Umbilical cord (tissue), 2 donors: ENCODE measurements around the gene CTBP1. TPM values are rescaled to one million over a fixed set of nuclear protein-coding genes. Genes with fewer than 3 reads are reported as not detected.

ENCODE experiments used
- DNase-seq: peaks from one replicate; pipeline ENCODE4 v3.0.0-alpha.2; 2015; ENCODE audit warnings: low spot score
- total RNA-seq: library from RNA; depleted of rRNA; stranded (reverse); fragments of >200 nt; gene quantifications from one replicate; pipeline ENCODE4 v1.2.3, GENCODE V29; 2014; ENCODE audit warnings: low replicate concordance; ENCODE audit not compliant: insufficient read depth

CTBP1 gene
- total RNA-seq, 1 donor from 2014 or later: 193 TPM

DNA sequence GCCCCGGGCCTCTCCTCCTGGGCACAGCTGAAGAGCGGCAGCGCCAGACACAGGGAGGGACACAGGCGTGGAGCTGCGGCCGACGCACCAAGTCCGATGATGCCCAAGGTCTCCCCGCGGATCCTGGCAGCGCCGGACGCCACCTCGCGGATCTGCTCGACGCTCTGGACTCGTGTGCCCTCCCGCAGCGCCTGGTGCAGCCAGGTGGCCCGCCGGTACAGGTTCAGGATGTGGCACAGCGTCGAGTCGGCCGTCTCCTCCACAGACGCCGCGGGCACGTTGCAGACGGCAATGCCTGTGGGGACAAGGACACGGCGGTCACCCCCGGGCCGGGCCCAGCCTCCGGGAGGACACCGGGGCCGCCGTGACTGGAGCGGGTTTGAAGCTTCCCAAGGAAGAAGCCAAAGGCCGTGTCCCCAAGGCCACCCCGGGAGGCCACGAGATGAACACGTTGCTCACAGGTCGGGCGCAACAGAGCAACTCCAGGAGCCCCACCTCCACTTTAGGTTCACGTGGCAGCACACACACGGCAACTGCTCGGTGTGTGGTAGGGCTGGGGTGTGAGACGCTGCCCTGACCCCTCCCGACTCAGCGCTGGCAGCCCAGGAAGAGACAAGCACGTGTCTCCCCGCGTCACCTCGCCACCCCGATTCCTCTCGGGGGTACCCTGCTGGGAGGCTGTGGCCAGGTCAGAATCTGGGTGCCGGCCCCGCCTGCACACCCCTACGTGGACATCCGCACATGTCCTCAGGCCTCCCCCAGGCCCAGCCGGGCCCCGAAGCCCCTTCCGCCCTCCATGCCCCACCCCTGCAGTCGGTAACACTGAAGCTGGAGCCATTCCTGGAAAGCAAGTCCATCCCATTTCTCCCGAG is 23.4 kb downstream of the CTBP1 start:
- DNase-seq: no peak

DNA sequence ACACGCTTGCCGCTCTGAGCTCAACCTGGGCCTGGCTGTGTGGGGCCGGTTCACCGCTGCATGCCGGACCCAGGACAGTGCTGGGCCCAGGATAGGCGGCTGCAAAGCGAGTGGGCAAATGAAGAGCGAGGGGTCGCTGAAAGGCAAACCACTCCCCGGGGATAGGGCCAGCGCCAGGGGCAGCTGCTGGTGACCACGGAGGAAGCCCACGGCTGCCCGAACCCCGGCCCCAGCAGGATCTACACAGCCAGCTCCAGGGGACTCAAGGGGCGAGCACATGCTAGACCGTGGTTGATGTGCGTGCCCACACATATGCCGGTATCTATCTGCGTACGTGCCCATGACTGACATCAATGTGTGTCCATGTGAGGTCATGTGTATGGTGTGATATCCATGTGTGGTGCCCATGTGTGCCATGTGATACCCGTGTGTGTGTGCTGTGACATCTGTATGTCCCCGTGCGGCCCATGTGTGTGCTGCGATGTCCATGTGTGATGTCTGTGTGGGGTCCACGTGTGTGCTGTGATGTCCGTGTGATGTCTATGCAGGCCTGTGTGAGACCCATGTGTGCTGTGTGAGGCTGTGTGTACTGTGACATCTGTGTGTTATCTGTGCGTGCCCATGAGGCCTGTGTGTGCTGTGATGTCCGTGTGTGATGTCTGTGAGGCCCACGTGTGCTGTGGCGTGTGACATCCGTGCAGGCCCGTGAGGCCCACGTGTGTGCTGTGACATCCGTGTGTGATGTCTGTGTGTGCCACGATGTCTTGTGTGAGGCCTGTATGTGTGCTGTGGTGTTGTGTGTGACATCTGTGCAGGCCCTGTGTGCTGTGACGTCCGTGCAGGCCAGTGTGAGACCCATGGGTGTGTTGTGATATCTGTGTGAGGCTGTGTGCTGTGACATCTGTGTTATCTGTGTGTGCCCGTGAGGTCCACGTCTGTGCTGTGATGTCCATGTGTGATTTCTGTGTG is 24.8 kb downstream of the CTBP1 start:
- DNase-seq: no peak

DNA sequence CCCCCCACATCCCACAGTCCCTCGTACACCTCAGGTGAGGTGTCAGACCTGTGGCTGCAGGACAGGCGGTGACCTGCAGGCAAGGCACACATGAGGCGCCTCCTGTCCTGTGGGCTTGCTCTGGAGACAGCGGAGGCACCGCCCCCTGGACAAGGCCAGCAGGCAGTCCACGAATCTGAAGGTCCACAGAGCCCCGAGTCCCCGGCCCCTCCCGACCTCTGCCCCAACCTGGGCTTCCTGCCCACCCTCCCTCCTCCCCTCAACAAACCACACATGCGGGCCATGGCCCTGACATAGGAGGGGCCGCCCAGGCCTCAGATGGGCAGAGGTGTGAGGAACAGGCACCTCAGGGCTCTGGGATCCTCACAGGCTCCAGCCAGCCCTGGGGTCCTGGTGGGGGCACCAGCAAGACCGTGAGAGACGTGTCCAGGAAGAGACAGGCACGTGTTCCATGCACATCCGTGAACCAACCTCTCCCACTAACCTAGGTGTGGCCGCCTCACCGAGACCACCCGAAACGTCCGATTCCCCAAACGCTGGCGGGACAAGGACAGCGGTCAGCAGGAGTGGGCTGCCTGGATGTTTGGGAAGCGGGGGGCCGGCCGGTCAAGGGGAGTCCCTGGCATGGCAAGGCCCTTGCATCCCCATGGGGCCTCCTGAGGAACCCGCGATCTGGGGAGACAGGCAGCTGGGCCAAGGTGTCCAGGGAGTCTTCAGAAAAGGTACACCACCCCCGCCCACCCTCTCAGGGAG is 25.8 kb downstream of the CTBP1 start:
- no peak for DNase-seq

DNA sequence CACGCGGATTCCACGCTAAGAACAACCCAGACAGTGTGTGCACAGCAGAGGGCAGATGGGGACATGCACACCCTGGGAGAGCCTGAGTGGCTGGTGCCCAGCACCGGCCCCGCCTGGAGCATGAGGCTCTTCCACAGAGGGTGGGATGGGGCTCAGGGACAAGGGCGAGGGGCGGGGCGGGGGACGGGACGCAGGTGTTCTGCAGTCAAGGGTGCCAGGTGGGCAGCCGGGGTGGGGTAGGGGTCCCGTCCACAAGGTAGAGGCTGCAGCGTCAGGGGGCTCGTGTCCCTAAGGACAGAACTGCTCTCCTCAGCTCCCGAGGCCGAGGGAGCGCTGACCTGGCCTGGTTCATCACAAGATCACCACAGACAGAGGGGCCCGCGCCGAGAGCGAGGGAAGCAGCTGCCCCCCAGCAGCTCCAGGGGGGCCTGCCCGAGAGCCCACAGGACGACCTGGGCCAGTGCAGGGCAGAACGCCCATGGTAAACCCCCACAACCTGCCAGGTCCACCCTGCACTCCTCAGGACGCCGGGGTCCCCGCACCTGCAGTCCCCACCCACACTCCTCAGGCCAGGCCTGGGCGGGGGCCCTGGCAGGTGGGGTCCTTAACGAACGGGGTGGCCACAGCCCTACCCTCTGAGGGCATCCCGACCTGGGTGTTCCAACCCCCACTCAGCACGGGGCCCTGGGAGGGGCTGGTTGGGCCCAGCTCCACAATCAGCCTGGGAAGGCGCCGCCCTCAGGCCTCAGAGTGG is 26.7 kb downstream of the CTBP1 start:
- DNase-seq: no peak

DNA sequence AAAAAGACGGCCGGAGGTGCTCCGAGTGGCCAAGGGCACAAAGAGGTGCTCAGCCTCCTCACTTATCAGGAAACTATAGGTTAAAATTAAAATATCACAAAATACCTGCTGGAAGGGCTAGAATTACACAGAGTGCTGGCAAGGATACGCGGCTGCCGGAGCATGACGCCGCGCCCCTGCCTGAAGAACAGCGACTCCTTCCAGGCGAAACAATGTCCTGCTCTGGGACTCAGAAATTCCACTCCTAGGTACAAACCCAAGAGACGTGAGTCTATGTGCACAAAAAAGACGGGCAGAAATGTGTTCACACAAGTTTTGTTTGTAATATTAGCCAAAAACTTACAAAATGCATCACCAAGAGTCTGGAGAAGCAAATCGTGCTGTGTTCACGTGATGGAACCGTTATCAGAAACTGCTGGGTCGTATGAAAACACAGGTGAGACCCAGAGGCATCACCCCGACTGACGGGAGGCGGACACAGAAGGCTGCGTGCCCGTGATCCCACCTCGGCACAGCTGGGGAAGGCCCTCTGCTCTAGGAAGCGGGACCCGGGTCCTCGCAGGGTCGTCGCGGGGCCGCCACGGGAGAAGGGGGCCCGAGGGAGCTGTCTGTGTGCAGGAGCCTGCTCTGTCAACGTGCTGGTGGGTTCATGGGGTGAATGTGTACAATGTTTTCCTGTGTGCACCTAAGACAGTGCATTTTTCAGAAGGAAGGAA is 27.6 kb downstream of the CTBP1 start:
- no peak for DNase-seq

DNA sequence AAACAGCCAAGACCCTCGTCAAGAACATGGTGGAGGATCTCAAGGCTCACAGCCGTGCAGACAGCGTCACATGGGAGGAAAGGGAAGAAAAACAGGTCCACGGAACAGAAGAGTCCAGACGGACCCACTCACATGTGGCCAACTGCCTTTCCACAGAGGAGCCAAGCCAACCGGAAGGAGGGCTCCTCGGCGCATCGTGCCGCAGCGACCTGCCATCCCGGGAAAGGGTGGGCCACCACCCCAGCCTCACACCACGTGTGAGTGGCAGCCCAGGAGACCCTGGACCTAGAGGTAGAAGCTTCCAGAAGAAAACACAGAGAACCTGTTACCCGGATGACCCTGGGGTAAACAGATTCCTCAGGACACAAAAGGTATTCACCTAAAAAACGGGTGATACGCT is 28.4 kb downstream of the CTBP1 start:
- no peak for DNase-seq

DNA sequence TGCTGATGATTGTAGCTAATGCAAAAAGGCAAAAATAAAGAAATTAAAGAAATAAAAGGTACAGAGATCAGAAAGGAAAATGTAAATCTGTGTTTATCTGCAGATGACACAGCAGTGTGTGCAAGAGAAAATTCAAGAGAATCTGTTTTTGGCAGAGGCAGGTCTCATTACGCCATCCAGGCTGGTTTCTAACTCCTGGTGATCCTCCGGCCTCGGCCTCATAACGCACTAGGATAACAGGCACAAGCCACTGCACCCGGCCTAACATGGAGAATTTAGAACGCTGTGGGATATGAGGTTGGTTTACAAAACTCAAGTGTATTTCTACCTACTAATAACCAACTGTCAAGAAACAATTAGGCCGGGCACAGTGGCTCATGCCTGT is 29.4 kb downstream of the CTBP1 start:
- DNase-seq: peak; percentile 62

DNA sequence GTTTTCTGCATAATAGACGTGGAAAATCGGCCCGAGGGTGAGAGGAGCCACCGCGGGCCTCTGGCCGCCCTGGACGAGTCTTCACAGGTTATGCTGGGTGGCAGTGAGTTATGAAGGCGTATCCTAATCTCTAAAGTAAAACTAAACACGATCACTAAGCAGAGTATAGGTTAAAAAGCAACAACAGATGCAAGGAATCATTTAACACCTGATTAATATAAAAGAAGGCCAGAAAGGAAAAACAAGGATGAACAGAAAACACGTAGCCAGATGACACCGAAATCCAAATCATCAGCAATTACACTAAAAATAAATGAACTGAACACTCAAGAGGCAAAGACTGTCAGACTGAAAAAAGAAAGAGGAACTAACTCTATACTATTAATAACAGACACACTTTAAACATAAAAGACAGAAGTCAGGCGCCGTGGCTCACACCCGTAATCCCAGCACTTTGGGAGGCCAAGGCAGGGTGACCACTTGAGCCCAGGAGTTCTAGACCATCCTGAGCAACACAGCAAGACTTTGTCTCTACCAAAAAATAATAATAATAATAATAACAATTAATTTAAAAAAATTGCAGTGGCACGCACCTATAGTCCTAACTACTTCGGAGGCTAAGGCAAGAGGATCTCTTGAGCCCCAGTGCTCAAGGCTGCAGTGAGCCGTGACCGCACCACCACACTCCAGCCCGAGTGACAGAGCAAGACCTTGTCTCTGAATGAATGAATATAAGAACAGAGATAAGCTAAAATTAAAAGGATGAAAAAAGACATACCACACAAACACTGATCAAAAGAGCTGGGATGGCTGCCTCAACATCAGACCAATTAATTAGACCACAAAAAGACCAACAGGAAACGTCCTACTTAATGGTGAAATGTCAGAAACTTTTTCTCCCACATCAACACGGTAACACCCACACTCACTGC is 30.0 kb downstream of the CTBP1 start:
- DNase-seq: peak; percentile 27

DNA sequence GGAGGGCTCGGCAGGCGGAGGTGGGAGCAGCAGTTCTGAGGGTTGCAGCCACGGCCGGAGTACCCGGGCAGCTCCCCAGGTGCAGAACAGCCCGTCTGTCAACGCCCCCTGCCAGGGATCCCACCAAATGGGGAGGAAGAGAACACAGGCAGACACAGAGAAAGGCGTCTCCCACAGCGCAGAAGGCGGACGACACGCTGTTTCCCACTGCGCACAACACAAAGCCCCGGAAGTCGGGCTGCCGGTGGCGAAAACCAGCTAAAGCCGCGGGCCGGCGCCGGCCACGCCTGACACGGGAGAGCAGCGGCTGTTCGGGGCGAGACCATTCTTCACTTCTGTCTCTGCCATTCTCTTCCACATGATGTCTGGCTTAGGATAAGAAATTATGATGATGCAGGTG is 31.6 kb downstream of the CTBP1 start:
- no peak for DNase-seq

DNA sequence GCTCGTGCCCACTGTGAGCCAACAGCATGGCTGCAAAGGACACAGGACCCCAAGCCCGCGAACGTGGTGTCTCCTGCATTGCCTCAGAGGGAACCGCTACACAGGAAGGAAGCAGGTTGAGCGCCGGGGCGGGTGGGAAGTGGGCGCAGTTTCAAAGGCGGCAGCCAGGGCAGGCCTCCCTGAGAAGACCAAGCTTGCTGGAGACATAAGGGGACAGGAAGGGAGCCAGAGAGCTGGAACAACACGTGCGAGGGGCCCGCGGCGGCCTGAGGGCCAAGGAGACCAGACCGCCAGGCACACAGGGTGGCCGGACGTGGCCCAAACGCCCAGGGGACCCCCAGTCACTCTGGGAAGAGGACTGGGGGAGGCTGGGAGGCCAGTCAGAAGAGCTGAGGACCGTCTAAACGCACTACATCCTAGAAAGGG is 32.0 kb downstream of the CTBP1 start:
- DNase-seq: no peak

DNA sequence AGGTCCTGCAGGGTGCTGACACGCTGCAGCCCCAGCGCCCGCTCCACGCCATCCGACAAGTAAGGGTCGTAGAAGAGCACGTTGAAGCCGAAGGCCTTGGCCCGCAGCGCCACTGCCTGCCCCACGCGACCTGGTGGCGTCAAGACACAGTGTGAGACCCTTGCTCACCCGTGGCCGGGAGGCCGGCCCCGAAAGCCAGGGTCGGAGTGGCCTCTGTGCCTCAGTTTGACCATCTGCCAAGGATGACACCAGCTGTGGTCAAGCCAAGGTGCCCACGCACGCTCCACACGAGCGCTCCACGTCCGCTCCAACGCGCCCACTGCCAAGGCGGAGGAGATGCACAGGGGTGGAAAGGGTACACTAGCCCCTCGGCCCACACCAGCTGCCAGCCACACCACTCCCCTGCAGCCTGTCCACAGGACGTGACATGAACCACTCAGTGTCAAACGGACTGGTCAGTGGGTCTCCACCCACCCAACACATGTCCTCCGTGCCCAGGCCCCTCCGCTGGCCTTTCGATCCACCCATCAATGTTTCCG is 32.8 kb downstream of the CTBP1 start:
- no peak for DNase-seq

DNA sequence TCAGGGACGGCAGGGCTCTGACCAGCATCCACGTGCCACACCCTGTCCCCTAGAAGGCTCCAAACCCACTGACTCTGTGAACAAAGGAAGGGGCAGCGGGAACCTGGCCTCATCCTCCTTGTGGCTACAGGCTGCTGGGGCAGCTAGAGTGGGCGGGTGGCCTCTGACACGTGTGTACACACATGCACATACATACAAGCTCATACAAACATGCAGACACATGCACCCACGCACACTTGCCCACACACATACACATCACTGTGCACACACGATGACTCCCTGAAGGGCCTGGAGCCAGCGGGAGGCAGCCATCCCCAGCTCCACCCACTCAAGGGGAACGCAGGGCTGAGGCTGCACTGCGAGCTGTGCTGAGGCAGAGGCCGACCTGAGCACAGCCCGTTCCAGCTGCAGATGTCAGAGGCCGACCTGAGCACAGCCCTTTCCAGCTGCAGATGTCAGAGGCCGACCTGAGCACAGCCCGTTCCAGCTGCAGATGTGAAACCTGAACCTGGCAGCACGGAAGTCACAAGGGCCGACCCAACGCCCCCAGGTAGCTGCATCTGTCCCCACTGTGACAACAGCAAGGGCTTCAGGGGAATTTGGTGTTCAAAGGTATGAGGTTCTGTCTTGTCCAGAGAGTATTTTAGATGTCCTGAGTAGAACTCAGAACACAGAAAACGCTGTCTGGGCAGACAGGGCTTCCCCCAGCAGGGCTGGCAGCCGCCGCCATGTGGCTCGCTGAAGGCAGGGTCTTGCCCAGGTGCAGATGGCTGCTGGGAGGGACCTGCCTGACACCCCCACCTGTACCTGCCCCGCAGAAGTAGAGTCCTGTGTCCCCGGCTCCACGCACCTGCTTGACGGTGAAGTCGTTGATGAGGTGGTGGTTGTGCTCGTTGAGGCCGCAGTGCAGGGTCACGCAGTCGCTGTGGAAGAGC is 33.5 kb downstream of the CTBP1 start:
- DNase-seq: no peak

DNA sequence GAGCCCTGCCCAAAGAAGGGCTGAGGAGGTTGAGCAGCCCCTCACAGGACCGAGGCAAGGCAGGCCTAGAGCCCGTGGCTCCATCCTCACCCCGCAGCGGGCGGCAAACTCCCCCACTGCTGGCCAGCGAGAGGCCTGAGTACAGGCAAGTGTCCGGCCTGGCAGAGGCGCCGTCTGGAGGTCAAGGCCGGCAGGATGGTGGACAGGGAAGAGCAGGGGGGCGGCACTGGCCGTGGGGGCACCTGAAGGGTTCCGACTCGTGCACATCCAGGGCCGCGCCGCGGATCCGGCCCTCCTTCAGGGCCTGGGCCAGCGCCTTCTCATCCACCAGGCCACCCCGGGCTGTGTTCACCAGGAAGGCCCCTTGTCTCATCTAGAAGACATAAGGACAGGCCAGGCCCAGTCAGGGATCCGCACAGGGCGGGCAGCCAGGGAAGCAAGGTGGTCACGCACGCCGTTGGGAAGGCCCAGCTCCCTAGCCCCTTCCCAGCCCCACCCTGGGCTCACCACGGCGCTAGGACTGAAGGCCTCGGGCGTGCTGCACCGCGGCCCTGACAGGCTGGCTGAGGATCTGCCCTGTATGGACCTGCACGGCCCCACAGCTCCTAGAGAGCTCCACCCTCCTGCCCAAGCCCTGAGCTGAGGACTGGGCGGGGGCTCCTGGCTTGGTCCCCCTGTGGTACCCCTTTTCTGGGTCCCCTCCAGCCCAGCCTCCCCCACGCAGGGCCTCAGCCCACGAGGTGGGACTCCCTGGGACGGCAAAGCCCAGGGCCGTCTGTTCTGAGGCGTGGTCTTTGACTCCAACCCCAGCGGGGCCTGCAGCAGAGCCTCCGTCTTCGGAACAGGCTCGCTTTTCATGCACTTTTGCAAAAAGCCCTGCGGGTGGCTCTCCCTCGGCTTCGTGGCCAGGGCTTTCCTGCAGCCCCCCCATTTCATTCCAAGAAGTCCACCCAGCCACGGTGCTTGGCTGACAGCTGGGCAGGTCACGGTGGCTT is 34.5 kb downstream of the CTBP1 start:
- no peak for DNase-seq

DNA sequence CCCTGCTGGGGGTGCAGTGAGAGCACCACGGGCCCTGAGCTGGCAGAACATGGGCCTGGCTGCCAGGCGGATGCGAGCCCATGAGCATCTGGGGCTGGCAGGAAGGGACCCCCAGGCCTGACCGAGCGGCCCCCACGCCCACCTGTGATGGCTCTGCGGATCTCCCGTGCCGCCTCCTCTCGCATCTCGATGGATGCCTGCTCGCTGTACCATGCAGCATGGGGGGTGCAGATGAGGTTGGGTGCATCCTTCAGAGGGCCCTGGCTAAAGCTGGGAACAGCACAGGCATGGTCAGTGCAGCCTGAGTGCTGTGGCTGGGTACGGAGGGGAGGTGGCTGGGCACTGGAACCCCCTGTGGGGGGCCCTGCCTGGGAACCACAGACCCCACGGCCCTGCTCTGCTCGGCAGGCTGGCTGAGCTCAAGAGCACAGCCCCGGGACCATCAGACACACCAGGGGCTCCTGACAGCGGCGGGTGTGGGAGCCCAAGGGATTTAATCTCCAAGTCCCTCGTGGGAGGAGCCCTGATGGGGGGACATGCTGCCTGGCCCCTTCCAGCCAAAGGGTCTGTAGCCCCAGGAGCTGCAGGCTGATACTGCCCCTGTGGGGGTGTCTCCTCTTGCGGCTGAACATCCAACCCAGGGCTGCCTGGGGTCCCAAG is 35.5 kb downstream of the CTBP1 start:
- DNase-seq: no peak

DNA sequence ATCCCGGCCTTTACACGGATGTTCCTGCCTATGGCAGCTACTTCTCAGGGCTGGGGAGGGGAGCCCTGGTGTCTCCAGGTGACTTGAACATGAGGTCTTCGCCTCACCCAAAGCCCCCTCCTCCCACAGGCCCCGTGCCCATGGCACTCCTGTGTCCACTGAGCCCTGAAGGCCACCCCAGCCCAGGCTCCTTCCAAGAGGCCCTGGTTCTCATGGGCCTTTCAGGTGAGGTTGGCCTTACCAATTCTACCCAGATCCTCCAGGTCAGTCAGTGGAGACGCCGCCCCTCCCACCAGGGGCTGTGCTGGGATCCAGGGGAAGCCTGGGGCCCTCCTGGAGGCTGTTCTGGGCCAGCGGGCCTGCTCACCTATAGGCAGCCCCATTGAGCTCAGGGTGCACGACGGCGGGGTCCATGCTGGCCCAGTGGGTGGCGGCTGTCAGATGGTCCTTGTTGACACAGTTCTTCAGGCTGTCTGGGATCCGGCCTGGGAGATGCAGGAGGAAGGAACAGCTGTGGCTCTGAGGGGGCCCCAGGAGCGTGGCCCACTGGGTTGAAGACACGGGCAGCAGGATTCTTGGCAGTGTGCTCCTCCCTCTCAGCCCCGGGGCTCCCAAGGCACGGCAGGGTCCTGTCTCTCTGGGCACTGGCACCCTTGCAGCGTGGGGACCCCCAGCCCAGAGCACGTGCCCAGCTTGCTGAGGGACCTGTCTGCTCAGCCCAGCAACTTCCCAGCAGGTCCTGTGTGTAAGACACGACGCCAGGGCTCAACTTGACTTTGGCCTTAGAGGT is 36.2 kb downstream of the CTBP1 start:
- DNase-seq: no peak
